Liver (tissue), 3 donors: ENCODE data around the gene FAM219A.

Experiments used
- CTCF ChIP-seq: fragments of 150-350 bp; IDR thresholded peaks from 2 replicates; pipeline ENCODE4 v1.5.1; 2017; ENCODE audit warnings: improper control_type of control experiment, low read depth, low read length; ENCODE audit not compliant: missing input control
- FOXA1 ChIP-seq: IDR thresholded peaks from 2 replicates; pipeline ENCODE4 v1.6.1; 2016; ENCODE audit warnings: antibody characterized with exemption
- GABPA ChIP-seq, 2 donors: IDR thresholded peaks in 1 of 2; conservative IDR thresholded peaks in 1 of 2; 2 replicates each; pipeline ENCODE4 v1.6.1; 2016; ENCODE audit warnings: antibody characterized with exemption in 2 of 2, mild to moderate bottlenecking in 1 of 2, moderate library complexity in 1 of 2
- JUND ChIP-seq, 2 donors: IDR thresholded peaks; 2 replicates each; pipeline ENCODE4 v1.6.1; 2016; ENCODE audit warnings: antibody characterized with exemption in 2 of 2
- MAX ChIP-seq: IDR thresholded peaks from 2 replicates; pipeline ENCODE4 v1.6.1; 2016; ENCODE audit warnings: antibody characterized with exemption
- RAD21 ChIP-seq, 2 donors: IDR thresholded peaks; 2 replicates each; pipeline ENCODE4 v1.6.1; 2016; ENCODE audit warnings: antibody characterized with exemption in 2 of 2, mild to moderate bottlenecking in 2 of 2
- REST ChIP-seq: IDR thresholded peaks from 2 replicates; pipeline ENCODE4 v1.6.1; 2016; ENCODE audit warnings: antibody characterized with exemption, mild to moderate bottlenecking
- RXRA ChIP-seq, 2 donors: IDR thresholded peaks; 2 replicates each; pipeline ENCODE4 v1.6.1; 2017 to 2018; ENCODE audit warnings: antibody characterized with exemption in 2 of 2, mild to moderate bottlenecking in 1 of 2
- SP1 ChIP-seq: IDR thresholded peaks from 2 replicates; pipeline ENCODE4 v1.6.1; 2018; ENCODE audit warnings: antibody characterized with exemption, mild to moderate bottlenecking
- TAF1 ChIP-seq: conservative IDR thresholded peaks from 2 replicates; pipeline ENCODE4 v1.6.1; 2016; ENCODE audit warnings: antibody characterized with exemption, mild to moderate bottlenecking
- YY1 ChIP-seq: IDR thresholded peaks from 2 replicates; pipeline ENCODE4 v1.6.1; 2016; ENCODE audit warnings: antibody characterized with exemption, mild to moderate bottlenecking
- TF ChIP-seq, protein P1 (sequence below): IDR thresholded peaks from 2 replicates; pipeline ENCODE4 v1.6.1; 2016; ENCODE audit warnings: antibody characterized with exemption
- TF ChIP-seq, protein P2 (sequence below): IDR thresholded peaks from 2 replicates; pipeline ENCODE4 v1.6.1; 2016; ENCODE audit warnings: antibody characterized with exemption
- donor health status: healthy.
- donor health status: healthy.

DNA sequence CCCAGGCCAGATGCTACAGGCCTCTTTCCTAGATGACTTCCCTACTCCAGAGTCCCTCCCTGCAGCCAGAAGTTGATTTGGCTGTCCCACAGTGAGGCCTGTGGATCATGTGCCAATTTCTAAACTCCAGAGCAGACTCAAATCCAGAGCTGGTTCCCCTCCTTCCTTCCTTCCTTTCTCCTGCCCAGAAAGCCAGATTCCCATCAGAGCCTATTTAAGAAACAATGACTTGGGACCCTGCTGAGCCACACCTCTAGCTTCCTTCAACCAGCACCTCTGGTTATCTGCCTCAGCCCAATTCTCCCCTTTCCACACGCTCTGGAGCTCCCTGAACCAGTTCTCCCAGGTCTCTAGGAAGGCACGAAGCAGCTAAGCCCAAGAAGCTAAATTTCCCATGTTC is 7.2 kb downstream of the FAM219A start:
- TF ChIP-seq MAX (no peak), JUND (IDR thresholded peaks at IDR 0.05) (no peak), CTCF (no peak), RXRA (IDR thresholded peaks at IDR 0.05) (no peak), REST (no peak), GABPA (IDR thresholded peaks at IDR 0.05 in 1 of 2, conservative IDR thresholded peaks at IDR 0.05 in 1 of 2) (no peak), SP1 (no peak), TAF1 (no peak), FOXA1 (no peak), RAD21 (IDR thresholded peaks at IDR 0.05) (no peak), YY1 (no peak)
- TF ChIP-seq, protein P1, sequence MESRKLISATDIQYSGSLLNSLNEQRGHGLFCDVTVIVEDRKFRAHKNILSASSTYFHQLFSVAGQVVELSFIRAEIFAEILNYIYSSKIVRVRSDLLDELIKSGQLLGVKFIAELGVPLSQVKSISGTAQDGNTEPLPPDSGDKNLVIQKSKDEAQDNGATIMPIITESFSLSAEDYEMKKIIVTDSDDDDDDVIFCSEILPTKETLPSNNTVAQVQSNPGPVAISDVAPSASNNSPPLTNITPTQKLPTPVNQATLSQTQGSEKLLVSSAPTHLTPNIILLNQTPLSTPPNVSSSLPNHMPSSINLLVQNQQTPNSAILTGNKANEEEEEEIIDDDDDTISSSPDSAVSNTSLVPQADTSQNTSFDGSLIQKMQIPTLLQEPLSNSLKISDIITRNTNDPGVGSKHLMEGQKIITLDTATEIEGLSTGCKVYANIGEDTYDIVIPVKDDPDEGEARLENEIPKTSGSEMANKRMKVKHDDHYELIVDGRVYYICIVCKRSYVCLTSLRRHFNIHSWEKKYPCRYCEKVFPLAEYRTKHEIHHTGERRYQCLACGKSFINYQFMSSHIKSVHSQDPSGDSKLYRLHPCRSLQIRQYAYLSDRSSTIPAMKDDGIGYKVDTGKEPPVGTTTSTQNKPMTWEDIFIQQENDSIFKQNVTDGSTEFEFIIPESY, result no peak
- TF ChIP-seq, protein P2, sequence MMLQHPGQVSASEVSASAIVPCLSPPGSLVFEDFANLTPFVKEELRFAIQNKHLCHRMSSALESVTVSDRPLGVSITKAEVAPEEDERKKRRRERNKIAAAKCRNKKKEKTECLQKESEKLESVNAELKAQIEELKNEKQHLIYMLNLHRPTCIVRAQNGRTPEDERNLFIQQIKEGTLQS, result no peak
